ENCODE results near the gene RALGAPB.

The RALGAPB gene

DNA sequence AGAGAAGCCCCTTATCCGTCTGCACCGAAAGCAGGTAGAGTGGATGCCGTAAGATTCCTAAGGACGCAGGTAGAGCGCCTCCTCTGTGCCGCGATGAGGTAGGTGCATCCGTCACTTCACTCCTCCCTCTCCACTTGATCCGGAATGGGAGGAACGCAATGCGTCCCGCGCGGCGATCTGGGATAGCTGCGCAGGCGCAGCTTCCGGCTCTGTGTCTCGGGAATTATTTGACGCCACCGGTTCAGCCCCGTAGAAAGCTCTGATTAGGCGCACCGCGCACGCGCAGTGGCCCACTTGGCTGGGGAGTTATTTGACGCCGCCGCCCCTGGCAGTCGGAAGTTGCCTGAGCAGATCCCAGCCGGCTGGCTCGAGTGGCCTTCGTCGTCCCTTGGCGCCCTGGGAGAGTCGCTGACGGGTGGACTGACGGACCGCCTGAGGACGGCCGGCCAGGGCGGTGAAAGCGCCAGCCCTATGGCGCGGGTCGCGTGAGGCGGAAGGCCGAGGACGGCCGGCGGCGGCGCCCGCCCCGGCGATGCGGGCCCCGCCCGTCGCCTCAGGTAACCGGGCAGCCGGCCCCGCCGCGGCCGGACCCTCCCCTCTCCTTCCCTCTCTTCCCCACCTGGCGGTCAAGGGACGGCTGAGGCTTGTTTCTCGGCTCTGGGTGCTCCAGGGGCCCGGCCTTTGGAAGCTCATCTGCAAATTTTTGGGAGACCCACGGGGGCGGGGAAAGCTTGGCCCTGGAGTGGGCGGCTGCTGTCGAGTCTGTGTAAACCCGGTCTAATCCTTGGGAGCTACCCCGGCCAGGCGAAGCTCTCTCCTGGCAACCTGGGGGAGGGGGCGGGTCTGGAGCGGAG is at the start of gene RALGAPB:
RALGAPB (plus strand) TSS at position 331 of the 854 bp plus-strand sequence. CDS start 15,590 bp downstream, outside the sequence.
- DNase-seq (ENCODE audit: low read depth), result peak; percentile 99
- H3K4me3 ChIP-seq (ENCODE audit: low read depth, low read length), result peak within 1 kb of the TSS; percentile 88
- TF ChIP-seq, protein P1, sequence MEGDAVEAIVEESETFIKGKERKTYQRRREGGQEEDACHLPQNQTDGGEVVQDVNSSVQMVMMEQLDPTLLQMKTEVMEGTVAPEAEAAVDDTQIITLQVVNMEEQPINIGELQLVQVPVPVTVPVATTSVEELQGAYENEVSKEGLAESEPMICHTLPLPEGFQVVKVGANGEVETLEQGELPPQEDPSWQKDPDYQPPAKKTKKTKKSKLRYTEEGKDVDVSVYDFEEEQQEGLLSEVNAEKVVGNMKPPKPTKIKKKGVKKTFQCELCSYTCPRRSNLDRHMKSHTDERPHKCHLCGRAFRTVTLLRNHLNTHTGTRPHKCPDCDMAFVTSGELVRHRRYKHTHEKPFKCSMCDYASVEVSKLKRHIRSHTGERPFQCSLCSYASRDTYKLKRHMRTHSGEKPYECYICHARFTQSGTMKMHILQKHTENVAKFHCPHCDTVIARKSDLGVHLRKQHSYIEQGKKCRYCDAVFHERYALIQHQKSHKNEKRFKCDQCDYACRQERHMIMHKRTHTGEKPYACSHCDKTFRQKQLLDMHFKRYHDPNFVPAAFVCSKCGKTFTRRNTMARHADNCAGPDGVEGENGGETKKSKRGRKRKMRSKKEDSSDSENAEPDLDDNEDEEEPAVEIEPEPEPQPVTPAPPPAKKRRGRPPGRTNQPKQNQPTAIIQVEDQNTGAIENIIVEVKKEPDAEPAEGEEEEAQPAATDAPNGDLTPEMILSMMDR (conservative IDR thresholded peaks at IDR 0.05; ENCODE audit: low read depth, low read length), result peak; percentile 55

DNA sequence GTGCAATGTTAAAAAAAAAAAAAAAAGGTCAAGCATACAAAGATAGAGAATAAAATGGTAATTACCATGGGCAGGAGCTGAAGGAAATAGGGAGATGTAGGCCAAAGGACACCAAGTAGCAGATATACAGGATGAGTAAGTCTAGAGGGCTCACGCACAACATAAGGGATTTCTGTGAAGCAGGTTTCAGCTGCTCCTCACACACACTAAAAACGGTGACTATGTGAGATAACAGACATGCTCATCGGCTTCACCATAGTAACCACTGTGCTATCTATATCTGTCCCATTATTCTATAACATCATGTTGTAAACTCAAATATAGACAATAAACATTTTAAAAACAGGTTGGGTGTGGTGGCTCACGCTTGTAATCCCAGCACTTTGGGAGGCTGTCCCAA is 49.1 kb upstream of the RALGAPB start:
- TF ChIP-seq, protein P1 (conservative IDR thresholded peaks at IDR 0.05; ENCODE audit: low read depth, low read length), result no peak
- no peak for DNase-seq (ENCODE audit: low read depth)
- no peak overlapping the region for H3K4me3 ChIP-seq (ENCODE audit: low read depth, low read length)

- H3K4me3 ChIP-seq (ENCODE audit: low read depth, low read length), result no peak overlapping the region
- TF ChIP-seq, protein P1 (conservative IDR thresholded peaks at IDR 0.05; ENCODE audit: low read depth, low read length), result no peak
- no peak for DNase-seq (ENCODE audit: low read depth)
Observed at GRCh38 chr20:38424401-38424800, 48.2 kb upstream of the RALGAPB start.

DNA sequence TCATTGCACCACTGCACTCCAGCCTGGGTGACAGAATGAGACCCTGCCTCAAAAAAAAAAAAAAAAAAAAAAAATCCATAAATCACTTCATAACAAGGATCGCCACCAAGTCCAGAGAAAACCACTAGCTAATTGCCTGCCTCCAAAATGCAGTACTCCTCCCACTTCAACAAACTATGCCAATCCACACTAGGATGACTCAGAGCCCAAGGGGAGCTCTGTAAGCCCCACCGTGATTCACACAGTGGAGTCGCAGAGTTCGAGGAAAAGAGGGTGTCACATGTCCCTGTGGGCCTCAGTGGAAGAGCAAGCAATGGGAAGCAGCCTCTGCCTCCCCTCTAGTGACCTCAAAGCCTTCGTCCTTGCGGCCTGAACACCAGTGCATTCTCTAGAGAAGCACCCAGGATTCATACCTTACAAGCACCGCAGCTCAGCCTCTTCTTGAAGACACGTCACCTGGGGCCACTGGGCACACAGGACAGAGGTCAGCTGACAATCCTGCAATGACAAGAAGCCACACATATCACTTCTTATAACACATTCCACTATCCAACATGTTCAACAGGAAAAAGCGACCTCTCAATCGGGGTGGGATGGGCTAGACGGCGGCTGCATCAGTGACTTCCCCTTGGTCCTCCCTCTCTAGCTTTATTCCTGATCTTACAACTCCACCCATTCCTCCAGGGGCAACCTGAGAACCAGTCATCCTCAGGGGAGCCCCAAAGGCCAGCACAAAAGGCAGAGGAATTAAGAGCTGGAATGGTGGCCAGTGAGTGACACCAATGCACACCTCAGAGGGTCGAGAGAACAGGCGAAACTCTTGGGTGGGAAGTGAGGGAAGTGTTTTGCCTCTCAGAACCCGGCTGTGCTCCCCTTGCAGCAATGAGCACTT is 46.4 kb upstream of the RALGAPB start:
- H3K4me3 ChIP-seq (ENCODE audit: low read depth, low read length), result no peak overlapping the region
- peak; percentile 93 for DNase-seq (ENCODE audit: low read depth)
- TF ChIP-seq, protein P1 (conservative IDR thresholded peaks at IDR 0.05; ENCODE audit: low read depth, low read length), result no peak

DNA sequence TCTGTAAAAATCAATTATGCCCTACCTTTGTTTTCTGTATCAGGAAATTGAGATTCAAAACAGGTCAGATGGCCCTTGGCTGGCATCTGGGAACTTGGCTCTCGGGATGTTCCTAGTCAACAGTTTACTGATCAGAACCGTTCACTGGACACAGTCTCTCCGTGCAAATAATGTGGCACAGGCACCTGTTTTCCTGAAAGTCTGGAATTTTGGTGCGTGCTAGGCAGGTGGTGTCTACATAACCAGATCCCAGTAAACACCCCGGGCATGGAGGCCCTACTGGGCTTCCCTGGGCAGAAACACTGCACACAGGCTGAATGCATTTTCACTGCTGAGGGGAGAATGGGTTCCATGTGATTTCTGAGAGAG is 45.0 kb upstream of the RALGAPB start:
- TF ChIP-seq, protein P1 (conservative IDR thresholded peaks at IDR 0.05; ENCODE audit: low read depth, low read length), result no peak
- DNase-seq (ENCODE audit: low read depth), result no peak

DNA sequence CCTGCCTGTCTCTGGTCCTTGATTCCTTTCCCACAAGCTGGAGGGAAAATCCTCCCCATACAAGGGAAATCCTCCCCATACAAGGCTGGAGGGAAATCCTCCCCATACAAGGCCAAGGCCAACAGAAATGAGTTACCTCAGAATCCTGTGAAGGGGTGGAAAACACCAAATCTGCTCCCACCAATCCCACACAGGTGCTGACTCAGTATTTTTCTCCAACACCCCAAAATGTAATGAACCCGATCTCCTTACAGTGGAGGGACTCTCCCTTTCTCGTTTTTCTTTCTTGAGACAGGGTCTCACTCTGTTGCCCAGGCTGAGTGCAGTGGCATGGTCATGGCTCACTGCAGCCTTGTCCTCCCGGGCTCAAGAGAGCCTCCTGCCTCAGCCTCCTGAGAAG is 43.8 kb upstream of the RALGAPB start:
- H3K4me3 ChIP-seq (ENCODE audit: low read depth, low read length), result no peak overlapping the region
- TF ChIP-seq, protein P1 (conservative IDR thresholded peaks at IDR 0.05; ENCODE audit: low read depth, low read length), result no peak
- no peak for DNase-seq (ENCODE audit: low read depth)

More for the DNA sequence above, 45.0 kb upstream of the RALGAPB start:
- no peak overlapping the region for H3K4me3 ChIP-seq (ENCODE audit: low read depth, low read length)
